Fibroblast of lung (primary cell): ENCODE data around the gene UST. TPM values are rescaled to one million over a fixed set of nuclear protein-coding genes. Genes with fewer than 3 reads are reported as not detected.

Experiments used
- DNase-seq, 2 donors: peaks; one replicate each; pipeline versions ENCODE4 v3.0.0 to v3.0.0-alpha.2; 2010; ENCODE audit warnings: low read depth in 2 of 2
- H2AFZ ChIP-seq: 2 replicates; pipeline ENCODE4 v1.5.1; 2012; ENCODE audit warnings: low read length, control low read depth, inconsistent platforms
- H3K27ac ChIP-seq: 2 replicates; pipeline ENCODE4 v1.5.1; 2011; ENCODE audit warnings: low read length, control low read depth; ENCODE audit not compliant: insufficient read depth
- H3K27me3 ChIP-seq: 2 replicates; pipeline ENCODE4 v1.5.1; 2011; ENCODE audit warnings: mild to moderate bottlenecking, low read length; ENCODE audit not compliant: control insufficient read depth, insufficient read depth
- H3K36me3 ChIP-seq: 2 replicates; pipeline ENCODE4 v1.5.1; 2011; ENCODE audit warnings: low read length; ENCODE audit not compliant: control insufficient read depth, insufficient read depth
- H3K4me1 ChIP-seq: 2 replicates; pipeline ENCODE4 v1.5.1; 2011; ENCODE audit warnings: low read length; ENCODE audit not compliant: control insufficient read depth, insufficient read depth; ENCODE audit errors: extremely low read depth
- H3K4me2 ChIP-seq: 2 replicates; pipeline ENCODE4 v1.5.1; 2011; ENCODE audit warnings: low read length, control low read depth; ENCODE audit not compliant: insufficient read depth; ENCODE audit errors: extremely low read depth
- H3K4me3 ChIP-seq, 4 experiments: fragments of 200-600 bp in 1 of 4; sonication (generic) in 1 of 4; replicated peaks in 1 of 4; 2 replicates each; pipeline ENCODE4 v1.5.1; 2011 to 2016; ENCODE audit warnings: low read length in 4 of 4, low read depth in 3 of 4, mild to moderate bottlenecking in 3 of 4, control low read depth in 2 of 4, inconsistent platforms in 1 of 4, mixed read lengths in 1 of 4; ENCODE audit not compliant: insufficient read depth in 1 of 4; ENCODE audit errors: control extremely low read depth in 1 of 4
- H3K79me2 ChIP-seq: 2 replicates; pipeline ENCODE4 v1.5.1; 2012; ENCODE audit warnings: mild to moderate bottlenecking, low read length, inconsistent platforms; ENCODE audit not compliant: control insufficient read depth, insufficient read depth
- H3K9ac ChIP-seq: 2 replicates; pipeline ENCODE4 v1.5.1; 2011; ENCODE audit warnings: mild to moderate bottlenecking, low read length, control low read depth; ENCODE audit not compliant: insufficient read depth
- H3K9me3 ChIP-seq: 2 replicates; pipeline ENCODE4 v1.5.1; 2012; ENCODE audit warnings: low read depth, low read length; ENCODE audit not compliant: control insufficient read depth, insufficient read depth
- H4K20me1 ChIP-seq: 2 replicates; pipeline ENCODE4 v1.5.1; 2011; ENCODE audit warnings: low read length; ENCODE audit not compliant: control insufficient read depth, insufficient read depth; ENCODE audit errors: extremely low read depth
- EZH2 ChIP-seq: IDR thresholded peaks from 2 replicates; pipeline ENCODE4 v1.5.1; 2012; ENCODE audit warnings: low read length, control low read depth, mild to moderate bottlenecking; ENCODE audit errors: missing control alignments
- polyA plus RNA-seq, 2 donors: library from polyadenylated mRNA; depleted of rRNA in 1 of 2; stranded (reverse) in 1 of 2; unstranded in 1 of 2; fragments of >200 nt; gene quantifications; 2 replicates each; pipeline ENCODE4 v1.2.1, GENCODE V29; 2011 to 2012; ENCODE audit warnings: missing spikeins in 1 of 2
- total RNA-seq: library from RNA; depleted of rRNA; stranded (reverse); fragments of >200 nt; gene quantifications from 2 replicates; pipeline ENCODE4 v1.2.1, GENCODE V29; 2014
- TF ChIP-seq, protein P1 (sequence below), 2 donors: IDR thresholded peaks in 1 of 2; conservative IDR thresholded peaks in 1 of 2; 1 replicate in 1 of 2; 2 replicates in 1 of 2; pipeline ENCODE4 v1.5.1; 2011 to 2012; ENCODE audit warnings: low read length in 2 of 2, control low read depth in 1 of 2, inconsistent platforms in 1 of 2, low read depth in 1 of 2, mild to moderate bottlenecking in 1 of 2

UST gene
- total and polyA plus RNA-seq, 2 donors (not counting 1 experiment from before 2014, with no cell fraction given) = 6.8 to 19.5 TPM

DNA sequence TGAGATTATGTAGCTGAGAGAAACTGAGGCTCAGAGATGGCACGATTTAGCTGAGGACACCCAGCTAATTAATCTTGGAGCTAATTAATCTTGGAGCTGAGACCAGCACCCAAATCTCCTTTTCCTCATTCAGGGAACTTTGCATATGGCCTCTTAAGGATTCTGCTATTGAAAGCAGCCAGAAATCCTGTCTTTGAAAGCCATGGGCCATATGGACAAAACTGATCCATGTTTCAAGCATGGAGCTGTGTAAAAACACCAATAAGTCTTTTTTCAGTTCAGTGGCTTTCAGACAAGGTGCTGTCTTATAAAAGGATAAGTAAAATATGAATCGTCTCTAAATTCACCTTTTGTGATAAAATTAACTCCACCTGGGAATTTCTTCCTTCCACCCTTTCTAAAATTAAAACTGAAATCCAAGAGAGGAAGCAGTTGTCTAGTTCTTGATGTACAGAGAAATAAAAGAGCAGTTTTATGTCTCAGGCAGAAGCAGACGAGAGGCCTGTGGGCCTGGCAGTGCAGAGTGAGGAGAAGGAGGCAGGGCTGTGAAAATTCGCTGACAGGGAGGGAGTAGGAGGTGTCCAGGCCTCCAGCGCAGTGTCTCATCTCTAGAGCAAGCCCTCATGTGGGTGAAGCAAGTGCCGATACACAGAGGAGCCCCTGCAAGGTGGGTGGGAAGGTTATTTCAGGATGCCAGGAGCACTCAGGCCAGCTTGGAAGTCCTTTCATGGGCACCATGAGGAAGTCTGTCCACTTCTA lies 266.9 kb downstream of the UST start:
- H4K20me1 ChIP-seq = no peaks in the 10 kb centered on the region
- H3K4me1 ChIP-seq = peaks cover 20% of the 10 kb centered on the region
- no peak for DNase-seq
- no peak overlapping the region for H3K9ac ChIP-seq
- no peak overlapping the region for H3K4me2 ChIP-seq
- no peak overlapping the region for H3K4me3 ChIP-seq
- TF ChIP-seq, protein P1, sequence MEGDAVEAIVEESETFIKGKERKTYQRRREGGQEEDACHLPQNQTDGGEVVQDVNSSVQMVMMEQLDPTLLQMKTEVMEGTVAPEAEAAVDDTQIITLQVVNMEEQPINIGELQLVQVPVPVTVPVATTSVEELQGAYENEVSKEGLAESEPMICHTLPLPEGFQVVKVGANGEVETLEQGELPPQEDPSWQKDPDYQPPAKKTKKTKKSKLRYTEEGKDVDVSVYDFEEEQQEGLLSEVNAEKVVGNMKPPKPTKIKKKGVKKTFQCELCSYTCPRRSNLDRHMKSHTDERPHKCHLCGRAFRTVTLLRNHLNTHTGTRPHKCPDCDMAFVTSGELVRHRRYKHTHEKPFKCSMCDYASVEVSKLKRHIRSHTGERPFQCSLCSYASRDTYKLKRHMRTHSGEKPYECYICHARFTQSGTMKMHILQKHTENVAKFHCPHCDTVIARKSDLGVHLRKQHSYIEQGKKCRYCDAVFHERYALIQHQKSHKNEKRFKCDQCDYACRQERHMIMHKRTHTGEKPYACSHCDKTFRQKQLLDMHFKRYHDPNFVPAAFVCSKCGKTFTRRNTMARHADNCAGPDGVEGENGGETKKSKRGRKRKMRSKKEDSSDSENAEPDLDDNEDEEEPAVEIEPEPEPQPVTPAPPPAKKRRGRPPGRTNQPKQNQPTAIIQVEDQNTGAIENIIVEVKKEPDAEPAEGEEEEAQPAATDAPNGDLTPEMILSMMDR (conservative IDR thresholded peaks at IDR 0.05 in 1 of 2, IDR thresholded peaks at IDR 0.05 in 1 of 2; ENCODE audit: low read depth in 1 of 2, low read length in 2 of 2) = no peak
- TF ChIP-seq EZH2 = no peak
- H3K27me3 ChIP-seq = no peaks in the 10 kb centered on the region
- no peaks in the 10 kb centered on the region for H3K79me2 ChIP-seq
- no peak overlapping the region for H3K27ac ChIP-seq
- no peaks in the 10 kb centered on the region for H3K36me3 ChIP-seq
- no peak overlapping the region for H2AFZ ChIP-seq
- no peaks in the 10 kb centered on the region for H3K9me3 ChIP-seq

DNA sequence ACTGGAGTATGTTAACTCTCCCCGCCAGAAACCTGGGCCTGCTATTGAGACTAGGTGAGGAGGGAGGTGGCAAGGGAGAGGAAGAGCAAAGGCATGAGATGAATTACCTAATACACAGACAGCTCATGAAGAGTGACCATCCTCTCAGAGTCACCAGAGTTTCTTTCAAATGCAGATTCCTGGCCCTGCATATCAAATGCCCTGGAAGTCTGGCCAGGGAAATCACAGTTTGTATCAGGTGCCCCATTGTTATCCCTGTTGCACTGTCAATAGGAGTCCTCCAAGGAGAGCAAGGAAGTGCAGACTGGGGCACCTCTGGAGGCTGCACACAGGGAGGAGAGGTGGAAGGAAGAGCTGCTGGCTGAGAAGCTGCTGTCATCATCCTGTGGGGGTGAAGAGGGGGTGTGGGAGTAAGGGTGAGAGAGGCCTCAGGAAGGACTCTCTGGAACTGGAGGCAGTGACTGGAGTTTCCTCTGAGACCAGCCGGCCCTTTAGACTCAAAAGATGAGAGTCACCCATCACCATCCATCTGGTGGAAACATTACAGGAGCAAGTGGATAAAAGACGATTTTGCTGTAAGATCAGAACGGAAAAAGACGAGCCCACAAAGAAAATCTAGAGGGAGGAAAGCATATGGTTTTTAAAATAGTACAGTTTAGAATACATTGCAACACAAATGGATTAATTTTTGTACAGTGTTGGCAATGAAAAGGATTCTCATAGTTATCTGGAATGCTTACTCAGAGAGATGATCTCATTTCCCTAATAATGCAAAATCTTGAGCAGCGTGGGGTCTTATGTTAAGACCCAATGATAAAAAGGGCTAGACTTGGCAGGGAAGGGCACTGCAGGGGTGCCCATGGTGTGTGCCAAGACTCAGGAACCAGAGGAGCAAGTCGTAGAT lies 268.1 kb downstream of the UST start:
- no peaks in the 10 kb centered on the region for H4K20me1 ChIP-seq
- no peak for TF ChIP-seq EZH2
- TF ChIP-seq, protein P1 (conservative IDR thresholded peaks at IDR 0.05 in 1 of 2, IDR thresholded peaks at IDR 0.05 in 1 of 2; ENCODE audit: low read depth in 1 of 2, low read length in 2 of 2) = no peak
- DNase-seq = peak; percentile 73 to 83
- H2AFZ ChIP-seq = no peak overlapping the region
- no peak overlapping the region for H3K4me3 ChIP-seq
- no peaks in the 10 kb centered on the region for H3K27me3 ChIP-seq
- no peaks in the 10 kb centered on the region for H3K9me3 ChIP-seq
- H3K4me2 ChIP-seq = peak overlapping the region; percentile 52
- H3K79me2 ChIP-seq = no peaks in the 10 kb centered on the region
- no peaks in the 10 kb centered on the region for H3K36me3 ChIP-seq
- H3K9ac ChIP-seq = no peak overlapping the region
- H3K27ac ChIP-seq = peak overlapping the region; percentile 30
- H3K4me1 ChIP-seq = peaks cover 20% of the 10 kb centered on the region
